Measurements from ENCODE around the gene MITD1.

The MITD1 gene

DNA sequence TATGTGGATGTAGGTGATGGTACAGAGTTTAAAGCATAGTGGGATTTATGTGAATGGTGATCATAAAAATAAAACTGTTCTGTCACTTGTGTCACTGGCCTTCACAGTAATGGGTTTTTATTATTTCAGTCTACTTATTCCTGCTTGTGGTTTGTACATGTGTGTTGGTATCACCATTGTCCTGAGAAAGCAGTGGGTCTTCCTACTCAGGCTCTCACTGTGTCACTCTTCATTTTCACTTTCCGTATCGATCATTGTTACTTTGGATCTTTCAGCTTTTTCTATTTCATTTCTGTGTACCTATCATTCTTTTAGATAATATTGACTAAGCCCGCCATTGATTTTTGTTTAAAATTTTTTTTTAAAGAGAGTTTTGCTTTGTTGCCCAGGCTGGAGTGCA is 7.5 kb upstream of the MITD1 start:
- H3K4me3 ChIP-seq (ENCODE audit: low read length in 2 of 2), result no peak overlapping the region
- H3K27me3 ChIP-seq (ENCODE audit: control insufficient read depth in 2 of 2, insufficient read depth in 2 of 2, low read length in 2 of 2), result no peaks in the 10 kb centered on the region
- no peaks in the 10 kb centered on the region for H3K4me1 ChIP-seq (ENCODE audit: control insufficient read depth in 2 of 2, insufficient read depth in 2 of 2, low read length in 2 of 2)
- peaks cover 25 to 29% of the 10 kb centered on the region in 2 donors for H3K36me3 ChIP-seq (ENCODE audit: control insufficient read depth in 2 of 2, insufficient read depth in 2 of 2, low read length in 2 of 2)
- no peak overlapping the region for H3K27ac ChIP-seq (ENCODE audit: low read depth in 2 of 2, low read length in 2 of 2)
- no peaks in the 10 kb centered on the region for H3K9me3 ChIP-seq (ENCODE audit: control insufficient read depth in 2 of 2, low read length in 2 of 2)
- H3K9ac ChIP-seq (ENCODE audit: low read depth in 1 of 2, low read length in 2 of 2), result no peak overlapping the region

DNA sequence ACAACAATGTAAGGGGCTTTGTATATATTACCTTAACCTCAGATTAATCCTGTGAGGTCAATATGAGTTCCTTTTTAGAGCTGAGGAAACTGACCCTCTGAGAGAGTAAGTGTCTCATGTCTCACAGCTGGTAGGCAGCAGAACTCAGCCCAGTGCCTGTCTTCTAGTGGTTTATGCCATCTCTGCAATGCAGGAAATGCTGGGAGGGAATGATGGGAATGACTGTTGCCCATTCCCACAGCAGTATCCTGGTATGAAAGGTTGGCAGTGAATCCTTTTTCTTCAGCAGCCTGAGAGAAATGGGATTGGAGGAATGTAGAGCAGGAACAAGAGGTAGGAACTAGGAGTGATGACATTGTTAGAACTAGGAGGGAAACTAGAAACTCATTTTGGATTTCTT is 6.2 kb upstream of the MITD1 start:
- no peaks in the 10 kb centered on the region for H3K27me3 ChIP-seq (ENCODE audit: control insufficient read depth in 2 of 2, insufficient read depth in 2 of 2, low read length in 2 of 2)
- no peak overlapping the region for H3K27ac ChIP-seq (ENCODE audit: low read depth in 2 of 2, low read length in 2 of 2)
- H3K4me3 ChIP-seq (ENCODE audit: low read length in 2 of 2), result no peak overlapping the region
- no peaks in the 10 kb centered on the region for H3K9me3 ChIP-seq (ENCODE audit: control insufficient read depth in 2 of 2, low read length in 2 of 2)
- H3K4me1 ChIP-seq (ENCODE audit: control insufficient read depth in 2 of 2, insufficient read depth in 2 of 2, low read length in 2 of 2), result peaks cover under 1% of the 10 kb centered on the region in 2 donors
- no peak overlapping the region for H3K9ac ChIP-seq (ENCODE audit: low read depth in 1 of 2, low read length in 2 of 2)
- peaks cover 25% of the 10 kb centered on the region in 2 donors for H3K36me3 ChIP-seq (ENCODE audit: control insufficient read depth in 2 of 2, insufficient read depth in 2 of 2, low read length in 2 of 2)

- Histone ChIP-seq H3K9me3 (ENCODE audit: control insufficient read depth in 2 of 2, low read length in 2 of 2) (no peaks in the 10 kb centered on the region), H3K4me1 (ENCODE audit: control insufficient read depth in 2 of 2, insufficient read depth in 2 of 2, low read length in 2 of 2) (peaks cover 6 to 9% of the 10 kb centered on the region in 2 donors), H3K4me3 (ENCODE audit: low read length in 2 of 2) (no peak overlapping the region), H3K27ac (ENCODE audit: low read depth in 2 of 2, low read length in 2 of 2) (no peak overlapping the region), H3K9ac (ENCODE audit: low read depth in 1 of 2, low read length in 2 of 2) (no peak overlapping the region), H3K27me3 (ENCODE audit: control insufficient read depth in 2 of 2, insufficient read depth in 2 of 2, low read length in 2 of 2) (no peaks in the 10 kb centered on the region), H3K36me3 (ENCODE audit: control insufficient read depth in 2 of 2, insufficient read depth in 2 of 2, low read length in 2 of 2) (peaks cover 13 to 18% of the 10 kb centered on the region in 2 donors)
Observed at GRCh38 chr2:99184811-99185210, 4.0 kb upstream of the MITD1 start.

DNA sequence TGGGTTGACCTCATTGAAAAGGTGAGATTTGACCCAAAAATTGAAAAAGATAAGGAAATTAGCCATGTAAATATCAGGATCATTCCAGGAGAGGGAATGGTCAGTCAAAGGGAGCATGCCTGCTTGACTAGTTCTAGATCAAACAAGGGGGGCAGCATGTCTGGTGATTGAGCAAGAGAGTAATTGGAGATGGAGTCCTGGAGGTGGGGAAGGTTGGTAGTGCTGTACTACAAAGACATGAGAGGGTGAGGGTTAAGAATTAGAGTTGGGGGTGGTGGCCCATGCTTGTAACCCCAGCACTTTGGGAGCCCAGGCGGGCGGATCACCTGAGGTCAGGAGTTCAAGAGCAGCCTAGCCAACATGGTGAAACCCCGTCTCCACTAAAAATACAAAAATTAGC is 2.2 kb upstream of the MITD1 start:
- H3K9ac ChIP-seq (ENCODE audit: low read depth in 1 of 2, low read length in 2 of 2), result no peak overlapping the region
- H3K4me1 ChIP-seq (ENCODE audit: control insufficient read depth in 2 of 2, insufficient read depth in 2 of 2, low read length in 2 of 2), result peaks cover 7 to 9% of the 10 kb centered on the region in 2 donors
- peaks cover 5 to 6% of the 10 kb centered on the region in 2 donors for H3K36me3 ChIP-seq (ENCODE audit: control insufficient read depth in 2 of 2, insufficient read depth in 2 of 2, low read length in 2 of 2)
- no peaks in the 10 kb centered on the region for H3K27me3 ChIP-seq (ENCODE audit: control insufficient read depth in 2 of 2, insufficient read depth in 2 of 2, low read length in 2 of 2)
- H3K27ac ChIP-seq (ENCODE audit: low read depth in 2 of 2, low read length in 2 of 2), result no peak overlapping the region
- H3K9me3 ChIP-seq (ENCODE audit: control insufficient read depth in 2 of 2, low read length in 2 of 2), result no peaks in the 10 kb centered on the region
- H3K4me3 ChIP-seq (ENCODE audit: low read length in 2 of 2), result no peak overlapping the region

- peaks cover 7 to 9% of the 10 kb centered on the region in 2 donors for H3K4me1 ChIP-seq (ENCODE audit: control insufficient read depth in 2 of 2, insufficient read depth in 2 of 2, low read length in 2 of 2)
- H3K9me3 ChIP-seq (ENCODE audit: control insufficient read depth in 2 of 2, low read length in 2 of 2), result no peaks in the 10 kb centered on the region
- peak overlapping the region; percentile 82 to 90 for H3K9ac ChIP-seq (ENCODE audit: low read depth in 1 of 2, low read length in 2 of 2)
- no peaks in the 10 kb centered on the region for H3K36me3 ChIP-seq (ENCODE audit: control insufficient read depth in 2 of 2, insufficient read depth in 2 of 2, low read length in 2 of 2)
- H3K27me3 ChIP-seq (ENCODE audit: control insufficient read depth in 2 of 2, insufficient read depth in 2 of 2, low read length in 2 of 2), result no peaks in the 10 kb centered on the region
- H3K27ac ChIP-seq (ENCODE audit: low read depth in 2 of 2, low read length in 2 of 2), result no peak overlapping the region
- peak overlapping the region; percentile 92 to 98 for H3K4me3 ChIP-seq (ENCODE audit: low read length in 2 of 2)
Observed at GRCh38 chr2:99181624-99182000, 754 bp upstream of the MITD1 start.

DNA sequence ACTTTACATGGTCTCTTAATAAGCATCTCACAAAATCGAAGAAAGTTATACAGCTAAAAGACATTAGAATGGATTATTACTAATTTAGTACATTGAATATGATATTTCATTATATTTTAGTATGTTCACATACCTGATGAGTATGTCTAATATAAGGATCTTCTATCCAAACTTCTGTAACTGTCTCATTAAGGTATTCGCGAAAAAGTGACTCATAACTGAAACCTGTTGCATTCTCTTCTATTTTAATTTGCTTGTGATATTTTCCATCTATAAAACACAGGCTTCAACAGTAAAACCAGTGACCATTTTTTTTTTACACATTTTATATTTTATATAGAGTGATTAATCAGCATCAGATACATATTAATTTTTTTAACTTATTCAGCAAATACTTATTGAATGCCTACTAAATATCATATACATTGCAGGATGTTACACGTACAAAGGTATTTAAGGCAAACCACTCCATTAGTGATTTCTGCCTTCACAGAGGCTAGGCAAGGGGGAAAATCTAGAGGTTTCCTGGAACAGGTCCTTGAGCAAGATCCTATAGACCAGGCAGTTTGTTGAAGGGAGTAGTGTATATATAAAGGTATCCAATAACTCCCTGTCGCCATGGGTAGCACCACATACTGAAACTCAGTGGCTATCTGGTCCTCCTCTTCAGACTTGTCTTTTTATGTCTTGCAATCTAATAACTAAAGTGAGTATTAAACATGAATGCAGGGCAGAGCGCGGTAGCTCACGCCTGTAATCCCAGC is 9.3 kb downstream of the MITD1 start:
- no peaks in the 10 kb centered on the region for H3K4me1 ChIP-seq (ENCODE audit: control insufficient read depth in 2 of 2, insufficient read depth in 2 of 2, low read length in 2 of 2)
- no peaks in the 10 kb centered on the region for H3K27me3 ChIP-seq (ENCODE audit: control insufficient read depth in 2 of 2, insufficient read depth in 2 of 2, low read length in 2 of 2)
- H3K9ac ChIP-seq (ENCODE audit: low read depth in 1 of 2, low read length in 2 of 2), result no peak overlapping the region
- peaks cover 38 to 41% of the 10 kb centered on the region in 2 donors for H3K36me3 ChIP-seq (ENCODE audit: control insufficient read depth in 2 of 2, insufficient read depth in 2 of 2, low read length in 2 of 2)
- H3K9me3 ChIP-seq (ENCODE audit: control insufficient read depth in 2 of 2, low read length in 2 of 2), result no peaks in the 10 kb centered on the region
- H3K27ac ChIP-seq (ENCODE audit: low read depth in 2 of 2, low read length in 2 of 2), result no peak overlapping the region
- no peak overlapping the region for H3K4me3 ChIP-seq (ENCODE audit: low read length in 2 of 2)

DNA sequence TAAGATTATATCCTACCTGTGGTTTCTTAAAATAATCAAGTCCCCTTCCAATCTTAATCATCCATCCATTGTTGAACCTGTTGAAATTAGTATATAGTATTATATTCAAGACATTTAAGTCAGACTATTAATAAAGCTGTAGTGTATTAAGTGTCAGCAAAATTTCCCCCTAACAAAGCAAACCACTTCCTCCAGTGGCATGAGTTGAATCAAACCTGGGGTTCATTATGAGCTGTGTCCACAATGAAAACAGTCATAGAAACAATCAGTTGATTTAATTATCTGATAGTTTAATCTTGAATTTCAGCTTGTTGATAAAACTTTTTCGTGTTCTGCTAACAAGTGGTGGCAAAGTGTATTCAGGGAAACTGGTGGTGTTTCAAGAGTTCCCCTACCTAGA is 11.3 kb downstream of the MITD1 start:
- H3K4me1 ChIP-seq (ENCODE audit: control insufficient read depth in 2 of 2, insufficient read depth in 2 of 2, low read length in 2 of 2), result no peaks in the 10 kb centered on the region
- H3K4me3 ChIP-seq (ENCODE audit: low read length in 2 of 2), result no peak overlapping the region
- no peaks in the 10 kb centered on the region for H3K9me3 ChIP-seq (ENCODE audit: control insufficient read depth in 2 of 2, low read length in 2 of 2)
- no peaks in the 10 kb centered on the region for H3K27me3 ChIP-seq (ENCODE audit: control insufficient read depth in 2 of 2, insufficient read depth in 2 of 2, low read length in 2 of 2)
- H3K9ac ChIP-seq (ENCODE audit: low read depth in 1 of 2, low read length in 2 of 2), result no peak overlapping the region
- H3K27ac ChIP-seq (ENCODE audit: low read depth in 2 of 2, low read length in 2 of 2), result no peak overlapping the region
- peaks cover 40 to 41% of the 10 kb centered on the region in 2 donors for H3K36me3 ChIP-seq (ENCODE audit: control insufficient read depth in 2 of 2, insufficient read depth in 2 of 2, low read length in 2 of 2)

DNA sequence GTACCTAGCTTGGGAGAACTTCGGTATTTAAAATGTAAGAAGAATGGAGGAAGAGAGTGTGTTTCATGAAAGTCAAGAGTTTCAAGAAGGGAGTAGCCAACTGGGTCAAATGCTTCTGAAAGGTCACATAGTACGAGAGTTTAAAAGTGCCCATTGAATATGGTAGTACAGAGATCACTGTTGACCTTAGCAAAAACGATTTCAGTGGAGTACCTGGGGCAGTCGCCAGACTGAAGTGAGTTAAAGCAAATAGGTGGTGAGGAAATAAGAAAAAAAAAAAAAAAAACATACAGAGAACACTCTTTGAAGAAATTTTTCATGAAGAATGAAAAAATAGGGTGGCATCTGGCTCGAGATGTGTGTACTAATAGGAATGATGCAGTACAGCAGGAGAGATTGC is 14.6 kb downstream of the MITD1 start:
- Histone ChIP-seq H3K9me3 (ENCODE audit: control insufficient read depth in 2 of 2, low read length in 2 of 2) (no peaks in the 10 kb centered on the region), H3K36me3 (ENCODE audit: control insufficient read depth in 2 of 2, insufficient read depth in 2 of 2, low read length in 2 of 2) (peaks cover 24 to 29% of the 10 kb centered on the region in 2 donors), H3K4me3 (ENCODE audit: low read length in 2 of 2) (no peak overlapping the region), H3K27me3 (ENCODE audit: control insufficient read depth in 2 of 2, insufficient read depth in 2 of 2, low read length in 2 of 2) (no peaks in the 10 kb centered on the region), H3K9ac (ENCODE audit: low read depth in 1 of 2, low read length in 2 of 2) (no peak overlapping the region), H3K27ac (ENCODE audit: low read depth in 2 of 2, low read length in 2 of 2) (no peak overlapping the region), H3K4me1 (ENCODE audit: control insufficient read depth in 2 of 2, insufficient read depth in 2 of 2, low read length in 2 of 2) (no peaks in the 10 kb centered on the region)

DNA sequence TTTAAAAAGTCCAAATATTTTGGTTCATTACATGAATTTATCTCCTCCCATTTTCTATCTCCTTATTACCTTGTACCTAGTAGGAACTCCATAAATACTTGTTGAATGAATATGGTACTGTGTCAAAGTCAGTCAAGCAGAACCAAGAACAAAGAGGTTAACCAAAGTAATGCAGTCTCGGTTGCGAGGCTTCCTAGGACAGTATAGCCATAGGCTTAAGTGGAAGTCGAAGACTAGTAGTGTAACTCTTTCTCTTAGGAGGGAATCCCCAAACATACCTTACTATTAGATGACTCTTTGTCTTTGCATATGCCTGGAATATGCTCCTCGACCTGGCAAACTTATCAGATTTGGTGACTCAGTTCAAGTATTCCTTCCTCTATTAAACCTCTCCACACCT is 21.3 kb downstream of the MITD1 start:
- Histone ChIP-seq H3K27ac (ENCODE audit: low read depth in 2 of 2, low read length in 2 of 2) (no peak overlapping the region), H3K4me3 (ENCODE audit: low read length in 2 of 2) (no peak overlapping the region), H3K27me3 (ENCODE audit: control insufficient read depth in 2 of 2, insufficient read depth in 2 of 2, low read length in 2 of 2) (no peaks in the 10 kb centered on the region), H3K9me3 (ENCODE audit: control insufficient read depth in 2 of 2, low read length in 2 of 2) (no peaks in the 10 kb centered on the region), H3K9ac (ENCODE audit: low read depth in 1 of 2, low read length in 2 of 2) (no peak overlapping the region), H3K4me1 (ENCODE audit: control insufficient read depth in 2 of 2, insufficient read depth in 2 of 2, low read length in 2 of 2) (peaks cover 5 to 7% of the 10 kb centered on the region in 2 donors), H3K36me3 (ENCODE audit: control insufficient read depth in 2 of 2, insufficient read depth in 2 of 2, low read length in 2 of 2) (peaks cover 0 to 6% of the 10 kb centered on the region in 2 donors)

DNA sequence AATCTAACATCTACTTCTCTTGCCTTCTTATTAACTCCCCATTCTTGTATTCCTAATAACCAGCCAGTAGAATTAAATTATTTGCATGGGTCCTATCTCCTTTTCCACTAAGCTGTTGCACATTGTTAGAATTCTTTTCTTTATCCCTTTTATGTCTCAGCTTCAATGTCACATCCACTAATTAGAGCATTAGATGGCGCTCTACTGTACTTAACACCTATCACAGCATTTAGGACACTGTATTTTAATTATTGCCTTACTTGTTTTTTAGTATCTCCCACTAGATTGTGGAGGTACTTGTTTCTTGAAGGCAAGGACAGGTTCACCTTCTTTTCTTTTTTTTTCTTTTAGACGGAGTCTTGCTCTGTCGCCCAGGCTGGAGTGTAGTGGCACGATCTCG is 22.3 kb downstream of the MITD1 start:
- Histone ChIP-seq H3K9ac (ENCODE audit: low read depth in 1 of 2, low read length in 2 of 2) (no peak overlapping the region), H3K27me3 (ENCODE audit: control insufficient read depth in 2 of 2, insufficient read depth in 2 of 2, low read length in 2 of 2) (no peaks in the 10 kb centered on the region), H3K36me3 (ENCODE audit: control insufficient read depth in 2 of 2, insufficient read depth in 2 of 2, low read length in 2 of 2) (peaks cover 0 to 6% of the 10 kb centered on the region in 2 donors), H3K4me1 (ENCODE audit: control insufficient read depth in 2 of 2, insufficient read depth in 2 of 2, low read length in 2 of 2) (peaks cover 11 to 12% of the 10 kb centered on the region in 2 donors), H3K4me3 (ENCODE audit: low read length in 2 of 2) (no peak overlapping the region), H3K9me3 (ENCODE audit: control insufficient read depth in 2 of 2, low read length in 2 of 2) (no peaks in the 10 kb centered on the region), H3K27ac (ENCODE audit: low read depth in 2 of 2, low read length in 2 of 2) (no peak overlapping the region)
